Tongue (tissue), 2 donors: ENCODE results near the gene CAPN10. TPM values are rescaled to one million over a fixed set of nuclear protein-coding genes. Genes with fewer than 3 reads are reported as not detected.

Experiments
- DNase-seq: peaks from one replicate; pipeline ENCODE4 v3.0.0-alpha.2; 2015
- total RNA-seq: library from RNA; depleted of rRNA; stranded (reverse); fragments of >200 nt; gene quantifications from one replicate; pipeline ENCODE4 v1.2.3, GENCODE V29; 2014

CAPN10 gene
- total RNA-seq, 1 donor from 2014 or later, result 24.3 TPM

GRCh38 chr2:240638512-240639160, 52.1 kb downstream of the CAPN10 start:
- peak; percentile 71 for DNase-seq

- no peak for DNase-seq
Measured at GRCh38 chr2:240639566-240639965, 53.0 kb downstream of the CAPN10 start.

- peak; percentile 36 for DNase-seq
Measured at GRCh38 chr2:240640939-240641338, 54.4 kb downstream of the CAPN10 start.

- no peak for DNase-seq
Measured at GRCh38 chr2:240642061-240642805, 55.7 kb downstream of the CAPN10 start.

GRCh38 chr2:240642806-240643092, 56.2 kb downstream of the CAPN10 start:
- no peak for DNase-seq

GRCh38 chr2:240643093-240643810, 56.7 kb downstream of the CAPN10 start:
- DNase-seq, result no peak

GRCh38 chr2:240643811-240644150, 57.2 kb downstream of the CAPN10 start:
- DNase-seq, result no peak

- no peak for DNase-seq
Measured at GRCh38 chr2:240644171-240644651, 57.7 kb downstream of the CAPN10 start.

GRCh38 chr2:240644859-240645301, 58.3 kb downstream of the CAPN10 start:
- DNase-seq, result no peak

- DNase-seq, result no peak
Measured at GRCh38 chr2:240645346-240645745, 58.8 kb downstream of the CAPN10 start.

- no peak for DNase-seq
Measured at GRCh38 chr2:240645801-240646175, 59.3 kb downstream of the CAPN10 start.

- DNase-seq, result no peak
Measured at GRCh38 chr2:240646176-240646899, 59.8 kb downstream of the CAPN10 start.

GRCh38 chr2:240646900-240647502, 60.5 kb downstream of the CAPN10 start:
- DNase-seq, result no peak

GRCh38 chr2:240647503-240648154, 61.1 kb downstream of the CAPN10 start:
- DNase-seq, result no peak

GRCh38 chr2:240648155-240648649, 61.7 kb downstream of the CAPN10 start:
- DNase-seq, result no peak

Other genes with a start within 250 kb of the CAPN10 start
- 133 TPM for gene GPC1, start 151.1 kb upstream of the CAPN10 start, total RNA-seq
- gene ANKMY1, start 28.7 kb upstream of the CAPN10 start, total RNA-seq, result 6.6 TPM
- gene DUSP28, start 26.4 kb upstream of the CAPN10 start, total RNA-seq, result 5.7 TPM
- gene RNPEPL1, start 18.2 kb upstream of the CAPN10 start, total RNA-seq, result 37.4 TPM
- gene GPR35, start 38.7 kb downstream of the CAPN10 start, total RNA-seq, result 1.1 TPM
- gene AQP12B, start 96.2 kb downstream of the CAPN10 start, total RNA-seq, result not detected
- not detected for gene AQP12A, start 105.1 kb downstream of the CAPN10 start, total RNA-seq
- 8.9 TPM for gene KIF1A, start 233.5 kb downstream of the CAPN10 start, total RNA-seq